ENCODE results near the gene CELF1.
A peak's percentile ranks its signal among the peaks of the same experiment; 100 is the strongest.
"Not testable (repeated sequence)": the region's sequence is repeated elsewhere in the genome, so short reads cannot be mapped to it uniquely, and the experiment has no call there.

CELF1 gene

DNA sequence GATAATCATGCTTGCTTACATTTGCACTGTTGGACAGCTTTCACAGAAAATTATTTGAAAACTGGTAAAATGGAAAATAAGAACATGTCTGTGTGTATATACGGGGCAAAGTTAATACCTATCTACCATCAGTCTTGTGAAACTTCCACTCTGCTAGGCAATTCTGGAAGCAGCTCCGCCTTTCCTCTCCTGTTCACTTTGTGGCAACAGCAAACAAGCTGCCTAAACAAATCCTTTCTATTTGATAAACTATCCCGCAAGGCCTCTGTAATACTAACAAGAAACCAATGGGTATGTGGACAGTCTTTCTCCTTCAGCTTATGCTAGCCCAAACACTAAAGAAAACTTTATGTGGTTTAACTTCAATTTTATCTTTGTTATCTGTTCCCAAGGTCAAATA is 64.8 kb downstream of the CELF1 start:
- FAIRE-seq (no peak), DNase-seq (ENCODE audit: low spot score) (no peak)

DNA sequence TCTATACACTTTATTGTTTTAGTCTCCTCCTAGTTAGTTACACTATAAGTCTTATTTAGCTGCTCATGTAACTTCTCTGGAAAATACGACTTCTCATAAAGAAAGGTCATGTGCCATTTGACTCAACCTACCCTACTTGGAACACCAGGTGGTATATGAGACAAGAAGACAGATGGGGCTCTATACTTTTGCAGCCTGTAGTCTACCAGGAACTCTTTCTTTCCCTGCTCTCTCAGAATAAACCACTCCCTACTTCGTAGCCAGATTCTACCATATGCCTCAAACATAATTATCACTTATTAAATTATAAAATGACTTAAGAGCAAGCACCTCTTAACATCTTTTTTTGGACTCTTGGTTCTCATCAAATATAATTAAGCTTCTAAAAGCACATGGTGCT is 65.5 kb downstream of the CELF1 start:
- no peak for FAIRE-seq
- no peak for DNase-seq (ENCODE audit: low spot score)

DNA sequence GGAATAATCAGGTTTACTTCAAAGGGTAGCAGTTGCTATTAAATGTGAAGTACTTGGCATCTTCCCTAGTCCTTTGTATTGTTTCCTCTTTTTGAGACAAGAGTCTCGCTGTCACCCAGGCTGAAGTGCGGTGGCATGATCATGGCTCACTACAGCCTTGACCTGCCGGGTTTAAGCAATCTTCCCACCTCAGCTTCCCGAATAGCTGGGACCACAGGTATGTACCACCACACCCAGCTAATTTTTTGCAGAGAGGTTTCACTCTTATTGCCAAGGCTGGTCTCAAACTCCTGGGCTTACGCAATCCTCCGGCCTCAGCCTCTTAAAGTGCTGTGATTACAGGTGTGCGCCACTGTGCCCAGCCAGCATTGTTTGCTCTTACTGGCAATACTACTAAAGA is 67.8 kb downstream of the CELF1 start:
- FAIRE-seq (no peak), DNase-seq (ENCODE audit: low spot score) (no peak)

- DNase-seq (ENCODE audit: low spot score) (no peak), FAIRE-seq (peak; percentile 71)
These were observed 69.5 kb downstream of the CELF1 start for GRCh38 chr11:47483457-47483856.

DNA sequence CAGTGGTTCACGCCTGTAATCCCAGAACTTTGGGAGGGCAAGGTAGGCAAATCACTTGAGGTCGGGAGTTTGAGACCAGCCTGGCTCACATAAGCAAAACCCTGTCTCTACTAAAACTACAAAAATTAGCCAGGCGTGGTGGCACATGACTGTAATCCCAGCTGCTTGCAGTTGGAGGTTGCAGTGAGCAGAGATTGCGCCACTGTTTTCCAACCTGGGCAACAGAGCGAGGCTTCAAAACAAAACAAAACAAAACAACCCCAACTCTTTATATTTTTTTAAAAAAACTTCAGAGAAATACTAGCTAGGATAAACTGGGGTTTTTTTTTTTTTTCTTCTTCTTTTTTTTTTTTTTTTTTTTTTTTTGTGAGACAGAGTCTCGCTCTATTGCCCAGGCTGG is 72.2 kb downstream of the CELF1 start:
- DNase-seq (ENCODE audit: low spot score) (no peak), FAIRE-seq (no peak)

GRCh38 chr11:47478651-47479329 is 74.1 kb downstream of the CELF1 start:
- FAIRE-seq (no peak), DNase-seq (ENCODE audit: low spot score) (no peak)

- FAIRE-seq (no peak), DNase-seq (ENCODE audit: low spot score) (no peak)
These were observed 75.2 kb downstream of the CELF1 start for GRCh38 chr11:47477753-47478152.

DNA sequence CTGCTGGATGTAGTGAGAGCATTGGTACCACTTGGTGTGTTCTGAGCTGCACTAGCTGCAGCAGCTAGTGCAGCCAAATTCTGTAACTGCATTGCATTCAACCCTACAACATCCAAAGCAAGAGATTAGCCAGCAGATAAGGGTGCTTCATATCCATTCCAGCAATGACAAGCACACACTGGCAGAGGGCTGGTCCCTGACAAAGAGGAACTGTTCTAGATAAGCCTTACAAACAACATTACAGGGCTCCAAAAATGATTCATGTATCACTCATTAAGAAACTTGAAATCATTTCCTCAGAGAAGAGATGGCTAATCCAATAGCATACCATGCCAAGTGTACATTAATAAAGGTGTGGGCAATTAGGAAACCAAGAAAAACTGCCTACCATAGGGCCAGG is 75.6 kb downstream of the CELF1 start:
- DNase-seq (ENCODE audit: low spot score): no peak
- FAIRE-seq: no peak

DNA sequence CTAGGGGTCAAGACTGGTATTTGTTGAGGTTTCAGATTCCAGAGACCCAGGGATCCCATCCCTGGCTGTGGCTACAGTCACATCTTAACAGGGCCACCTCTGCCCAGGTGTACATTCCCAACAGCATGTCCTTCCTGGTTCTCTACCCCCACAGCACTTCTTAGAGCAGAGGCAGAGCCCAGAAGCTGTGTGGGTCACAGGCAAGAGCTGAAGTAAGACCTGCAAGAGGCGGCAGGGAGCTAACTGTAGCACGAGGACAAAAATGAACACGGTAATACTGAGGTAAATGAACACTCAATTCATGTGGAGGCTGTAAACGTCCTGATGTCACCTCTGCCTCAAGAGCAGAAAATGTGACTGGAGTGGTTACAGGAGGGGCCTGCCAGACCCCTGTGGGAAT is 82.3 kb downstream of the CELF1 start:
- DNase-seq (ENCODE audit: low spot score) (no peak), FAIRE-seq (no peak)

- no peak for FAIRE-seq
- DNase-seq (ENCODE audit: low spot score): no peak
These were observed 83.4 kb downstream of the CELF1 start for GRCh38 chr11:47469361-47470179.

DNA sequence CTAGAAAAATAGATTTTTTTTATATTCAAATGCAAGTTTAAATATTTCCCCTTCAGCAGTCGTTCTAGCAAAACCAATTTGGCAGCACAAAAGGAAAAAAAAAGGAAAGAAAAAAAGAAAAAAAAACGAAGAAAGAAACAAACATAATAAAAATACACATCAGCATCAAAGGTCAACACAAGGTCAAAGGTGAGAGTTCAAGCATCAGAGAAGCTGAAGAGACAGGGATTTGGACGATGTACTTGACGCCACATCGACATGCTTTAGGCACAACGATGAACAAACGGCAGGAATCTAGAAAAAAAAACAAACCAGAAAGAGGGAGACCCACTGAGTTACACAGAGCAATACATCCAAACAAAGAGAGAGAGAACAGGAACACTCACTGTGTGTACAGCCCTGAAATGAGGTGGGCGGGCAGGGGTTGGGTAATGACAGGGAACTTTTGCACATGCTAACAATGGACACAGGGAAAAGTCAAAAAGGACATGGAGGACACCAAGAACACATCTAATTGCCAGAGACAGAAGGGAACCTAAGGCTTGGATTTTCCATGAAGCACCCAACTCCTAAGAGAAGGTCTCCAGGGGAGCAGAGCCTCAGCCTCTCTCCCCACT is 84.2 kb downstream of the CELF1 start:
- FAIRE-seq (no peak), DNase-seq (ENCODE audit: low spot score) (no peak)

DNA sequence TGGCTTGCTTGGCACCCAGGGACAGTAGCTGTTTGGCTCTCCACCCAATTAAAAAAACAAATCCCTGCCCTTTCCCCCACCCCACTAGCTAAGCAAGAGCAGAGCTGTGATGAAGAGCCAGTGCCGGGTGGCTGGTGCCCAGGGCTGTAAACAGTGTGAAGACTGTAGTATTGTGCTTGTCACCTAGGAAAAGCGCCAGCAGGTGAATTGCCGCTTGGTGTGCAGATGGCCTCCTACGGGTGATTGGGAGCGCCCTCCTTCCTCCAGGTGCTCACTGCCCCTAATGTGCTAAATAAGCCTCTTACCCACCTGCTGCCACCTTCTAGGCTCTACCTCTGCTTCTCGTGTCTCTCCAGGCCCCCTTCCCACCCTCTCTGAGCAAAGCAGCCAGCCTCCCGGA is 85.6 kb downstream of the CELF1 start:
- FAIRE-seq (no peak), DNase-seq (ENCODE audit: low spot score) (no peak)

- FAIRE-seq (no peak), DNase-seq (ENCODE audit: low spot score) (no peak)
These were observed 86.2 kb downstream of the CELF1 start for GRCh38 chr11:47466701-47467250.

DNA sequence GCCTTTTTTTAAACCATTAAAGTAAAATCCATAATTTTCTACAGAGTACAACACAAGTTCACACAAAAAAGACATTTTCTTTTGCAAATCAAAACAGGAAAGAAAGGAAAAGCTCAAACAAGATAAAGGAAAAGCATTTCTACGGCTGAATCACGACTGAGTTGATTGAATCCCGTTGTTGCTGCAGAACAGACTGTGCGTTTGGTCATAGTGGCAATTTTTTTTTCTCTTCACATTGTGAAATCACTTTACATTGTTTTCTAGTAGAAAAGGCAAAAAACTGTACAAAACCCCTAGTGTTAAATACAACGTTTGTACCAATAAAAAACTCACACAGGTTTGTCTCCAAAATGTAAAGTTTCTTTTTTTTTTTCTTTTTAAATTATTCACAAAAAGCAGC is 86.7 kb downstream of the CELF1 start:
- no peak for DNase-seq (ENCODE audit: low spot score)
- FAIRE-seq: no peak

- DNase-seq (ENCODE audit: low spot score) (no peak), FAIRE-seq (no peak)
These were observed 88.4 kb downstream of the CELF1 start for GRCh38 chr11:47464483-47464882.

- no peak for FAIRE-seq
- no peak for DNase-seq (ENCODE audit: low spot score)
These were observed 91.1 kb downstream of the CELF1 start for GRCh38 chr11:47461876-47462275.

DNA sequence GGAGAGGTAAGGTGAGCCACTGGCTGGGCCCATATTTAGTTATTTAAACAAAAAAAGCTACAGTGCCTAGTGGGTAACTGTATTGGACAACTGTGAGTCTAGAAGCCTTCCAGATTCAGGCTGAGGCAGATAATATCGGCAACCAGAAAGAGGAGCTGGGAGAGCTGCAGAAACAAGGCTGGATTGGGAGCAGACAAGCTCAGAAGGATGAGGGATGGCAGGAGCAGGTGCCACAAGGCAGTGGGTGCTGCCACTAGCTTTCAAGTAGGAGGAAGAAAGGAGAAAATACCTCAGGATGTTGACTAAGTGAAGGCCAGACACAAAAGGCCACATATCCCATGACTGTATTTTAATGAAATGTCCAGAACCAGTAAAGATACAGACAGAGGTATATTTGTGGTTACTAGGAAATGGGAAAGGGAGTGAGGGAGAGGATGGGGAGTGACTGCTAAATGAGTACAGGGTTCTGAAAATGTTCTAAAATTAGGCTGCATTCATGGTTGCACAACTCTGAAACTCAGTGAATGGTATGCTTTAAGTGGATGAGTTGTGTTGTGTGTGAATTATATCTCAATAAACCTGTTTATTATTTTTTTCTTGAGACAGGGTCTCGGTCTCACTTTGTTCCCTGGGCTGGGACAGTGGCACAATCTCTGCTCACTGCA is 92.2 kb downstream of the CELF1 start:
- FAIRE-seq: no peak

GRCh38 chr11:47454258-47454671 is 98.7 kb downstream of the CELF1 start:
- peak; percentile 77 for DNase-seq (ENCODE audit: low spot score)
- not testable (repeated sequence) for FAIRE-seq

More for the DNA sequence above, 92.2 kb downstream of the CELF1 start:
- DNase-seq (ENCODE audit: low spot score): no peak

GRCh38 chr11:47453365-47453764 is 99.6 kb downstream of the CELF1 start:
- DNase-seq (ENCODE audit: low spot score) (no peak), FAIRE-seq (no peak)

GRCh38 chr11:47451990-47452389 is 100.9 kb downstream of the CELF1 start:
- FAIRE-seq: no peak

DNA sequence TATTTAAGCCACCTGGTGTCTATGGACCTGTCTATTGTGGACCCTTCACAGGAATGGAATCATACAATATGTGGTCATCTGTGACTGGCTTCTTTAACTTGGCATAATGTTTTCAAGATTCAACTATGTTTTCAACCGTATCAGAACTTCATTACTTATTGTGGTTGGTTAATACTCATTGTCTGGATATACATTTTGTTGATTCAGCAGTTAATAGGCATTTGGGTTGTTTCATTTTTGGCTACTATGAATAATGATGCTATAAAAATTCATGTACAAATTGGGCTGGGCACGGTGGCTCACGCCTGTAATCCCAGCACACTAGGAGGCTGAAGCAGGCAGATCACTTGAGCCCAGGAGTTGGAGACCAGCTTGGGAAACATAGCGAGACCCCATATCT is 101.5 kb downstream of the CELF1 start:
- FAIRE-seq: no peak
- DNase-seq (ENCODE audit: low spot score): no peak

More at GRCh38 chr11:47451990-47452389, 100.9 kb downstream of the CELF1 start:
- DNase-seq (ENCODE audit: low spot score): no peak

DNA sequence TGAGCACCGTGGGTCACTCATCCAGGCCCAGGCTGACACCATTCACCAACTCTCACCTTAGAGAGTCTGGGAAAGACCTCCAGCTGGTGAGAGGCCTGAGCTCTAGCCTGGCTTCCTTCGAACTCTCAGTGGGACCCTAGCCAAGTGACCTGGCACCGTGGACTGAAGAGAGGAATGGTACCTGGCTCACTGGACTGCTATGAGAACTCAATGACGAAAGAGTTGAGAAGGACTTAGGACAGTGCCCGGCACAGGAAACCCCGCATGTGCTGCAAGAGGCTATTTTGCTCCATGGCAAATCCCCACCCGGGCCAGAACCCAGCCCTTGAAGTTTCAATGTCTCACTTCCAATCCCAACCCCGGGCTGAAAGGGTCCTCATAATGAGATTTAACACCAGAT is 103.4 kb downstream of the CELF1 start:
- FAIRE-seq (no peak), DNase-seq (ENCODE audit: low spot score) (no peak)

All from urothelium cell line (cell line).